GM21529 (cell line): ENCODE measurements around the gene PALLD.
"Not testable (repeated sequence)": the region's sequence is repeated elsewhere in the genome, so short reads cannot be mapped to it uniquely, and the experiment has no call there.

Experiments
- ATAC-seq: cut with Tn5 transposase; IDR thresholded peaks from one replicate; pipeline ENCODE4 v1.9.1; 2021; ENCODE audit not compliant: unreplicated experiment

PALLD gene

DNA sequence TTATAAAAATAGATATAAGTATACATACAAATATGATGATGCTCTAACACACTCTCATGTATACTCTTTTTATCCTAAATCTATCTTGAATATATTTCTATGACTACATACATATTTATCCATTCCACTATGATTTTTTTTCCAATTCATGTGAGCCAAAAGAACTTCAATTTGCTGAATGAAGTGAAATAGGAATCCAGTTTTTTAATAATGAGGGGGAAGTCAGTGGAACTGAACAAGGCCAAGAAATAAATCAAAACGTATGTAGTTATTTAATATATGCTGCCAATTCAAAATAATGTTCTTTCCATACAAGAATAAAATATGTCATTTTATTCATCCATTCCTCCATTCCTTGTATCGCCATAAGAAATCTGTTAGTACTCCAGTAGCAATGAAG, 6.1 kb upstream of the PALLD start:
- no peak for ATAC-seq

DNA sequence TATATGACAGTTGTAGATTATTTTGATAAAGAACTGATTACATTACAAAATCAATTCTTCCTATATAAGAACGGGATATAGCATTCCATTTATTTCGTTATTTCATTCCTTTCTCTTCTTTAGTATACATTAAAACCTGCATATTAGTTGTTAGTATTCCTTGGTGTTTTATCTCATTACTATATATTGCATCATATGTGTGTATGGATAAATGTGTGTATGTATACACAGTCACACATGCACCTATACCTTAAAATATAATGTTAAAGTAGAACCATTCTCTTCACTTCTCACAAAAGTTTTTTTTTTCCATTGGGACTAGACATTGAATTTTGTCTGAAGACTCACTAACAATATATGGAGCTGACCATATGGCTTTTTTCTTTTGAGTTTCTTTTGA, 5.3 kb upstream of the PALLD start:
- no peak for ATAC-seq

DNA sequence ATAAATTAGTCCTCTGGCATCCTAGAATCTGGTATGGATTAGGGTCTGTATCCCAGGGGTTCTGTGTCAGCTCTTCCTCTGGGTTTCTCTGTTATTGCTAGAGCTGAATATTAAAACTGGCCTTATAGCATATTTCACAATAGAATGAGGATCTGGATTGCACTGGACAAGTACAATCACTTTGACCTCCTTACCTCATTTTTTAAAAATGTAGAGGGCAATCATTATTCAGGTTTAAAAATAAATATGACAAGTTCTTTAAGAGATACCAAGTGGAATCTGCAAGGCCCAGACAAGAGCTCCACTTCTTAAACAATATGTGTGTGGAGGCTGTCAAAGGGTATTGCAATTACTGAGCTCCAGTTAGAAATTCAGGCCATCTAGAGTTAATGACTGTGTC, 1.4 kb downstream of the PALLD start:
- no peak for ATAC-seq

DNA sequence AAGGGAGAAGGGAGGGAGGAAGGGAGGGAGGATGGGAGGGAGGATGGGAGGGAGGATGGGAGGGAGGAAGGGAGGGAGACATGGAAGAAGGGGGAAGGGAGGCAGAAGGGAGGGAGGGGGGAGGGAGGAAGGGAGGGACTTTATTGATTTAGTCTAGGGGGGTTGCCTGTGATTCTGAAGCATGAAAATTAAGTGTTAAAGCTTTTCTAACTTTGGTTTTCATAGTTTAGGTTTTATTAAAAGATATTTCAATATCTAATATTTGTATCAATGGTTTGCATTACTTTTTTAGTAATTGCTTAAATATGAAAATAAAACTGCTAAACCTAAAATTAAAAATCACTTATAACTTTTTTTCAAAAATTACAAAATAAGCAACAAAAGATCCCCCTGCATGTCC, 2.4 kb downstream of the PALLD start:
- ATAC-seq, result no peak

DNA sequence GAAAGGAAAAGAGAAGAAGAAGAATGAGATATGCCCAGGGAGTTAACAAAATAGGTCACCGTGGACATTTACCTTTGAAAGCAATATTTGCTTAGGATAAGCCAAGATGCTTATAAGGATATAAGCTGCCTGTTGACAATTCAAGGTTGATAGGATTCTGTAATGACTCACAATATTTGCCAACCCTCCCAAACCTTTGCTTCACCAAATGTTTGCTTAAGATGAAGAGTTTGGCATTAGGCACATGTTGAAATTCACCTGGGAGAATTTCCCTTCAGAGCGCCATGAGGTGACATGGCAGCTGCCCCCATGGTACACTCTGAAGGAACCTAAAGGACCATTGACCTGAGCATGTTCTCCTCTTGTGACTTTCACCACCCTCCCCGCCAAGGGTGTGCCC, 4.6 kb downstream of the PALLD start:
- ATAC-seq, result no peak

DNA sequence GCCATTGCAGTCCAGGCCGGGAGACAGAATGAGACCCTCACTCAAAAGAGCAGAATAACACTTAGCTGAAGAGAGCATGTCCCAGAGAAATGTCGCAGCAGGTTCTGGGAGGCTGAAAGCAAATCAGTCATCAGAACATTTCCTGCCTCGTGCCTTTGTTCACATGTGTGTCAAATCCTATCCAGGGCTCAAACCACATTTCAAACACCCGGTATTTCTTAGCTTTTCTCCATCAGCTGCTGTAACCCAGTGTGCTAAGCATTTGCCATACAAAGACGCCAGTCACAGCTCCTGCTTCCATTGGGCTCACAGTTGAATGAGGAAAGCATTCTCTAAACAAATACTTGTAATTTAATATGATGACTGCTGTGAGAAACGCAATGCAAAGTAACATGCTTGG, 6.0 kb downstream of the PALLD start:
- ATAC-seq, result no peak

DNA sequence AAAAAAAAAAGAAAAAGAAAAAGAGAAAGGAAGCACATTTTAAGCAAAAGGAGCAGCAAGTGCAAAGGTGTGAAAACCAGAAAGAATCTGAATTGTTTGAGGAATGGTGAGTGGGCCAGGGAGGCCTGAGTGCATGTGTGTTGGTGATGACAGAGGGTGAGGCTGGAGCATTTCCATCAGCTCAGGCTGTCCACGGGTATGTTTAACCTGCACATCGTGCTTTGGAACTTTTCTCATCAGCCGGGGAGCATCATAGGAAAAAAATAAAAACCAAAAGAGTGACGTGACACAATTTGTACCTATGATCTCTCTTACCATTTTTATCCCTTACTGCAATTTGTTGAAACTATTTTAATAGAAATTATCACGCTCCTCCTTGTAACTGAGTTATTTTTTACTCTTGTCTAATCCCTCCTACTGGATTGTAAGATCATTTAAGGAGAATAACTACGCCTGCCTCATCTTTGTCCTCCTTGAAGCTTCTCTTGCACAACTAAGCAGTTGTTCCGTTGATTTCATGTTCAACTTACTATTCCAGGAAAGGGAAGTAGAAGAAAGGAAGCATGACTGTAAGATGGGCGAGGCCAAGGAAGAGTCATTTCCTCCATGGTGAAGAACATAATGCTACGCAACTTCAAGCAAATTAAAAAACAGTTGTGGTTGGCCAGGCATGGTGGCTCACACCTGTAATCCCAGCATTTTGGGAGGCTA, 7.0 kb downstream of the PALLD start:
- ATAC-seq, result no peak

DNA sequence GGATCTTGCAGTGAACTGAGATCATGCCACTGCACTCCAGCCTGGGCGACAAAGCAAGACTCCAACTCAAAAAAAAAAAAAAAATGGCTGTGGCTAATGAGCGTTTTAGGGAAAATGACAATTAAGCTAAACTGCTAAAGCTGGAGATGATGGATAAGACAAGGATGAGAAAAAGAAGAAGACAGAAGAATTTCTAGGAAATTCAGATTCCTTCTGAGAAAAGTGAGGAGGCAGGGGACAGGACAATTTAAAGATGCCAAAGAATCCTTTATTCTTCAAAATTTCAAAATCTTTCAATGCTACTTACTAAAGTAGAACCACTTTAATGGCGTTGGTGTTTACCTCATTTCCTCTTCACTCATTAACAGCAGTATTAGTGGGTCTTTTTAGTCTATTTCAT, 7.7 kb downstream of the PALLD start:
- ATAC-seq, result no peak

DNA sequence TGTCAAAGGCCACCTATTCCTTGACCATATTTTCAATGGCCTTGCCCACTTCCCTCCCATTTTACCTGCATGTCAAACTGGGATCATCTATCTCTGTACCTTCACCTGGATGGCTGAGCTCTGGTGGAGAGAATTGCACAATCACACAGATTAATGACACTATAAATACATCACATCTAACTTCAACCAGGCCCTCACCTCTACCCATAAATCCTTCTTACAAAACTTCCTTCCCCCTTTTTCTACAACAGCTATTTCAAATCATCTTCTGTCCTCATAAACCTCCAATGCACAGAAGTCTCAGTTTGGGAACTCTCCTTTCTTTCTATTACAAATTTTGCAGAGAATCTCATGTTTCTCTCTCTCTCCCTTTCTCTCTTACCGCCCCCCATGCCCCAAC, 9.2 kb downstream of the PALLD start:
- no peak for ATAC-seq

DNA sequence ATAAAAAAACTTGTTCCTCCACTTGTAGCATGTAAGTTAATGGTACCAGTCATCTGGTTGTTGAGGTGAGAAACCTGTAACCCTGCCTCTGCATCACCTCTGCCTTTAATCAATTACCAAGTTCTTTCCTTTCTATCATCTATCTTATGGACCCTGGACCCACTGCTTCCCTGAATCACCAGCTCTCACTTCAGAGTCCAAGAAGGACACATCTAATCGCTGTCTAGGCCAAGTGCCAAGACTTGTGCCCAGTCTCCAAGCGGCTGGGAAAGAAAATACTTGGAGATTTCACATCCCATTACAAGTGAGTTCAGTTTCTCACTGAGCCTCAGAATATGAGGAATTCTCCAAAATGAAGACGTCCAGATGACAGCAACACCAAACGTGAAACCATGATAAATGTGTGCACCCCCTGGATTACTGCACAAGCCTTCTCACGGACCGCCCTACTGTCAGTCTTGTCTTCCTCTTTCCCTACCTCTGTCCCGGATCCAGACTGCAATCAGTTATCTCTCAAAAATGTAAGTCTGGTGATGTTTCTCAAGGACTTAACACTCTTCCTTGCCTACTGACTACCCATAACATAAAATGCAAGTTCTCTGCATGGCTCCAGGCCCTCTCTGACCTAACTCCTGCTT, 10.4 kb downstream of the PALLD start:
- ATAC-seq, result no peak

DNA sequence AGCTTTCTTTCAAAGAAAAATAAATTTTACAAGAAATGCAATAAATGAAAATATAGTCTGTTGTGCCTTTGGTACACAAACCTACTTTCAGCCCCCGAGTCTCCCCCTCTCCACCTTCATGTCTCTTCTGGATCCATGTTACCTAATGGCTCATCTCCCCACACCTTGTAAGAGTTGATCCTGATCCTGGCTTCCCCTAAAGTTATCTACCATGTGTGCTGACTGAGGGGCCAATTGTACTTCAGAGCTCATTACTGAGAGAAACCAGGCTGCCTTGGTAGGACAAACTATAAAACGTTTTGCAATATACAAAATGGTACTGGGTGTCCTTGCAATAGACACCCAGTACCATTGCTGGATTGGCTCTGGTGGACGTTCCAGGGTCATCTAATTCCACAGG, 11.8 kb downstream of the PALLD start:
- ATAC-seq, result no peak

DNA sequence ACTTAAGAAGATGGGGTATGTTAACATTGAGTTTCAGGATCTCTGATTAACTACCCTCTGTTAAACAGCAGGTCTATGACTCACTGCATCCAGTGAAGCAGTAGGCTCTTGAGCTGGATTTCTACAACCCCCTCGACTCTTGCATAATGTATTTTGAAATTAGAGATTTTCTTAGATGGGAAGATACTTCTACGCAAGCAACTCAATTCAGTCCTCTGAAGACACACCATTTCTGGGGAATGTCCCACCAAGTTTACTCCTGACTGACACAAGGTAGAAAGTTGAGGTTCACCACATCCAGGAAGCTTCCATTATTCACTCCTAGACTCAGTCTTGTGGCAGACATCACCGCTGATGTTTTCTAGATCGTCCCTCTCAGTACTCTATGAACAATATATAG, 12.9 kb downstream of the PALLD start:
- ATAC-seq, result no peak

DNA sequence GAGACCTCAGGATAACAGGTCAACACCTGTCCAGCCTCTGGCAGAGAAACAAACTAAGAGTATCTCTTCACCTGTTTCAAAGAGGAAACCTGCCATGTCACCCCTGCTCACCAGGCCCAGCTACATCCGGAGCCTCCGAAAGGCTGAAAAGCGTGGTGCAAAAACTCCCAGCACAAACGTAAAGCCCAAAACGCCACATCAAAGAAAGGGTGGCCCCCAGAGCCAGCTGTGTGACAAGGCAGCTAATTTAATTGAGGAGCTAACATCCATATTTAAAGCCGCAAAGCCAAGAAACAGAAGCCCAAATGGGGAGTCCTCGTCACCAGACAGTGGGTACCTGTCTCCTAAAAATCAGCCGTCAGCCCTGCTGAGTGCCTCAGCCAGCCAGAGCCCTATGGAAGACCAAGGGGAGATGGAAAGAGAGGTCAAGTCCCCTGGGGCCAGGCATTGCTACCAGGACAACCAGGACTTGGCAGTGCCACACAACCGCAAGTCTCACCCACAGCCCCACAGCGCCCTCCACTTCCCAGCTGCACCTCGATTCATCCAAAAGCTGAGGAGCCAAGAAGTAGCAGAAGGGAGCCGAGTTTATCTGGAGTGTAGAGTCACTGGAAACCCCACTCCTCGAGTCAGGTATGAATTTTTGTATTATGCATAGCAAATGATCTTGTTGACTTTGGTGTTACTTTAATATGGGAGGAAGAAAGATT, 15.1 kb downstream of the PALLD start:
- ATAC-seq, result no peak

DNA sequence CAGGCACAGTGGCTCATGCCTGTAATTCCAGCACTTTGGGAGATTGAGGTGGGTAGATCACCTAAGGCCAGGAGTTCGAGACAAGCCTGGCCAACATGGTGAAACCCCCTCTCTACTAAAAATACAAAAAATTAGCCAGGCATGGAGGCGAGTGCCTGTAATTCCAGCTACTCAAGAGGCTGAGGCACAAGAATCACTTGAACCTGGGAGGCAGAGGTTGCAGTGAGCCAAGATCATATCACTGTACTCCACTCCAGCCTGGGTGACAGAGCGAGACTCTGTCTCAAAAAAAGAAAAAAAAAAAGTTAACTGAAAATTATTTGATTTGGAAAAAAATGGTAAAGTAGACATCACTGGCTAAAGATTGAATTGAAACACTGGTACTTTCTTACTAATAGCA, 17.0 kb downstream of the PALLD start:
- not testable (repeated sequence) for ATAC-seq

DNA sequence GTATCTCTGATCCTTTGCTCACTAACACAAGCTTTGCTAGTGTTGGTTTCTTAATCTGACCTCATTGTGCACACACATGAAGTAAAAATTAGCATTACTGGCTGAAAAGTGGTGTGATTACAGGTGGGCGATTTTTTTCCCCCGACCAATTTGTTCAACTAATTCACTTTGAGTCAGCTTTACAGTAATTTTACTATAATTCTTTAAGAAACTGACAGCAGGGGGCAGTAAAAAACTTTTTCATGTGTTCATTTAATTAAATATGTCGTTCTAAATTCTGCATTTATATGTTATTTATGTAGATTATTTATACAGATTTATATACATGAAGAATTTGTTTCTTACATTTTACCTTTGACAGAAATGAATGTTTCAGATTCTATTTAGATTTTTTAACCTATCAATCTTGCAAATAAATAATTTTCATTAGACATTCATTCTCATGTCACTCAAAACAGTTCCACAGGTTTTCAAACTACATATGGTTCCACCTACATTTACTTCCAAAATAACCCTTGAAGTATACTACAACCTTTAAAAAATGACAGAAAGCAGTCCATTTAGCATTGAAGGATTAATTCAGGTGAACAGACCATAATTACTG, 17.5 kb downstream of the PALLD start:
- ATAC-seq, result no peak

DNA sequence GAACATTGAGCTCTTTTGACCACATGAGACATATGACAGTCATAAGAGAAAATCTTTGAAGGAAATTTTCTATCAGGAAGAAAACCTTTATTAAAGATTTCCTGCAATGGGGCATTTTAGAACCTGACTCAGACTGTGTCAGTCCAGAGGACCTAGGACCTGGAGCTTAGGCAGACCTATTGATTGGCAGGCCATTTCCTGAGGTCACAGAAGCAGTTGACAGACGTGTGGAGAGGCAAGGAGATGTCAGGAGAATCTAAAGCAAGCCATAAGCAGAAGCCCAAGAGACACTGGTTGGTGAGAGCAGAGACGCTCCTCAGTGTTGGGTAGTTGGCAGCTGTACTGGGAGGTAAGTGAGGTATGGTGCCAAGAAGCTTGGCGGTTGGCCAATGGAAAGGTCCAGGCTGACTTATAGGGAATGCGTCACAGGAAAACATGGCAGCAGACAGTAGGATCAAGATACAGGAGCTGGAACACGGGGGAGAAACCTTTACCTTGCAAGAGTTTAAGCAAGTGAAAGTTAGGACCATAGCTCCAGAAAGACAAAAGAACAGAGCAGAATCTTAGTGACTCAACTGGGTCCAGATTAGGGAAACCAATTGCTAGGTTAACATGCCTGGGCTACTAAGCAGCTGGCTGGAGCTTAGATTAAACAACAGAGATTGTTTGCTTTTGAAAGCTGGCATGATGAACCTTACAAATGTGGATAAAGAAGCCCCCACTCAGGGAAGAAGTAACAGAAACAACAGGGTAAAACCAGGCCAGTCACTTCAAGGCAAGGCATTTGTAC, 18.6 kb downstream of the PALLD start:
- ATAC-seq, result no peak

DNA sequence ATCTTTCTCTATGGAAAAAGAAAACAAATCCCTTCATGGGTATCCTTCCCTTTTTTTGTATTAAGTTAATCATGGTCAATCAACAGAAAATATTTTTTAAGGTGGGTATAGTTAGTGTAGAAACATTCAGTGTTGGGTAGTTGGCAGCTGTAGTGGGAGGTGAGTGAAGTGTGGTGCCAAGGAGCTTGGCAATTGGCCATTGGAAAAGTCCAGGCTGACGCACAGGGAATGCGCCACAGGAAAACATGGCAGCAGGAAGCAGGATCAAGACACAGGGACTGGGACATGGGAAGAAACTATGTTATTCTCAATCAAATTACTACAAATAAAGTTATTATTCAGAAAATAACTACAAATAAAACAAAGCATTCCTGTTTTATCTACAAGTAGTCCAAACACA, 20.0 kb downstream of the PALLD start:
- no peak for ATAC-seq

DNA sequence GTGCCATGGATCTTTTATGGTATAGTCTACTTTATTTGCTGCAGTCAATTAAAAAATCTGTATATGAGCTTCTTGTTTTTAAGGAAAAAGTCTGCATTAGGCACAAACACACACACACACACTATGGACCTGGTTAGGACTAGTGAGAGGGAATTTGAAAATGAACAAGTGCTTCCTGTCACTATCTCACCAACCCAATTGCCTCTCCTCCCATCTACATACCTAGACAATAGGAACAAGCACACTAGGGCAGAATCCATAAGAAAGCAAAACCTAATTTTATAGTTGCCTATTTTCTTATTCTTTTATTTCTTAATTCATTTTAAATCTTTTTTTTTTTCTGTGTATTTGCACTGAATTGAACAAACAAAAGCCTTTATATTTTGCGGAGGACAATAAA, 22.7 kb downstream of the PALLD start:
- no peak for ATAC-seq

DNA sequence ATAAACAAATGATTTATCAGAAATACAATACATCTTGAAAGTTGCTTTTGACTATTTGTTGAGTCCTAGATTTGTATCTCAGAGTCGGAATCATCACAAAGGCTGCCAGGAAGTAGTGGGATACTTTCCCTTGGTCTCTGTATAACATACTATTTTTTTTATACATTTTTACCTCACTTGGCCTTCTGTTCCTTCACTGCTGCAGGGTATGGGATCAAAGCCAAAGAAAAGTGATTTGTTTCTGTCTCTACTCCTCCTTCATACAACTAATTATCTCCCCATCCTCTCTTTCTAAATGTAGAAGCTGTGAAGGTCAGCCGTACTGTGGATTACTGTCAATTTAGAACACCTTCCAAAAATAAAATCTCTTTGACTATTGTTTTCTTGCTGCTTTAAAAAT, 24.9 kb downstream of the PALLD start:
- ATAC-seq, result no peak

DNA sequence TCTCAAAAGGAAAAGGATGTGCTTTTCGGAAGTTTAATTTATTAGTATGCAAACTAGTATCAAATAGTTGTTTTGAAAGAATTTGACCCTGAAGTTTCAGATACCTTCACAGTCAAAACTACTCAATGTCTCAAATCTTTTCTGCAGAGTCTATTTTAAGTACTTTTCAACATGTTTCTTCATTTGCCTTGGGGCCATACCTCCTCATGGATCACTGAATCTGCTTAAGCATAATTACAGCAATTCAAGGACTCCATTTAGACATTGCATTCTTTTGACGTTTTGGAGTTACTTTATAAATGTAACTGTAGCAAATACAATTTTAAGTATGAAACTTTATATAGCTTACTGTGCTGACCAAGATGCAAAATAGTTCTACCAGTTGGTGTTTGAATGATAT, 25.5 kb downstream of the PALLD start:
- no peak for ATAC-seq

DNA sequence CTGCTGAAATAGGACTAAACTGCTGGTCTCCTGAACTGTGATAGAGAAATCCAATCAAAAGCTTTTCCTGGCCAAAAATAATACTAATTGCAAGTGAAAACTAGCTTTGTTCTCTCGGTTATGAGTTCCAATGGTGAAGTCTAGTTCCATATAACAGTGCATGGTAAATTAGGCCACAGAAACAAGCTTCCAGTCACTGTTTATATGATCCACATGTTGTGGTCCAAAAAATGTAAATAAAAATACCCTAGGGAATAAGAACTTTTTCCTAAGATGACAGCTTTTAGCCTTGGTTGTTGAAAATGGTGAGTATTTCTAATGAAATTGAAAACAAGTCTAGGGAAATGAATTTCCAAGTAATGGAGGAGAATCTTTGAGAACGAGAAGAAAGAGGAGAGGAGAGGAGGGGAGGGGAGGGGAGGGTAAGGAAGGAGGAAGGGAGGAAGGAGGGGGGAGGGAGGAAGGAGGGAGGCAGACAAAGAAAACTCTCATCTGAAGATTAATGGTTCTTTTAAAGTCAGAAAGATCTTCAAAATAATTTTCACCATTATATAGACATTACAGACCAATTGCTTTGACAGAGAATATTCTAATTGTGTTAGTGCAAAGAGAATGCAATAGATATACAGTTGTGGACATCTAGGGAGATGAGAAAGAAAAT, 26.1 kb downstream of the PALLD start:
- ATAC-seq, result no peak
